Endothelial cell (in vitro differentiated cells): Measurements from ENCODE around the gene BNIP1. TPM values are rescaled to one million over a fixed set of nuclear protein-coding genes. Genes with fewer than 3 reads are reported as not detected.

Experiments used
- DNase-seq: peaks from one replicate; pipeline ENCODE4 v3.0.0; 2021; ENCODE audit warnings: low spot score
- H3K27ac Mint-ChIP-seq: one replicate; pipeline ENCODE4 v1.8.0; 2021; ENCODE audit warnings: mixed read lengths, inconsistent platforms; ENCODE audit not compliant: unreplicated experiment
- H3K27me3 Mint-ChIP-seq: one replicate; pipeline ENCODE4 v1.8.0; 2021; ENCODE audit warnings: mild to moderate bottlenecking, moderate library complexity, mixed read lengths, inconsistent platforms; ENCODE audit not compliant: unreplicated experiment
- H3K36me3 Mint-ChIP-seq: one replicate; pipeline ENCODE4 v1.8.0; 2021; ENCODE audit warnings: mild to moderate bottlenecking, low read depth, mixed read lengths, inconsistent platforms; ENCODE audit not compliant: unreplicated experiment
- H3K4me1 Mint-ChIP-seq: one replicate; pipeline ENCODE4 v1.8.0; 2021; ENCODE audit warnings: mild to moderate bottlenecking, mixed read lengths, inconsistent platforms; ENCODE audit not compliant: unreplicated experiment
- H3K4me3 Mint-ChIP-seq: one replicate; pipeline ENCODE4 v1.8.0; 2021; ENCODE audit warnings: mild to moderate bottlenecking, mixed read lengths, inconsistent platforms; ENCODE audit not compliant: unreplicated experiment
- H3K9me3 Mint-ChIP-seq: one replicate; pipeline ENCODE4 v1.8.0; 2021; ENCODE audit warnings: mixed read lengths, inconsistent platforms; ENCODE audit not compliant: unreplicated experiment
- CTCF ChIP-seq: fragments of 200-600 bp; sonication (generic); IDR thresholded peaks from one replicate; pipeline ENCODE4 v1.5.0; 2021; ENCODE audit warnings: antibody characterized with exemption; ENCODE audit not compliant: unreplicated experiment
- total RNA-seq: library from RNA; stranded (reverse); fragmentation: NEBNext Ultra II Directional; extraction: Animal tissue kit (Norgen Biotek cat#: 25700); gene quantifications from one replicate; pipeline ENCODE4 v1.2.1, GENCODE V29; 2021; ENCODE audit not compliant: unreplicated experiment

The BNIP1 gene
- total RNA-seq, 1 donor from 2014 or later = 10.3 TPM

GRCh38 chr5:173191561-173191960, 47.2 kb downstream of the BNIP1 start:
- H3K27me3 Mint-ChIP-seq = peaks cover 5% of the 10 kb centered on the region
- no peak overlapping the region for H3K4me3 Mint-ChIP-seq
- H3K27ac Mint-ChIP-seq = no peak overlapping the region
- DNase-seq = no peak
- no peaks in the 10 kb centered on the region for H3K9me3 Mint-ChIP-seq
- H3K36me3 Mint-ChIP-seq = no peaks in the 10 kb centered on the region
- no peak for TF ChIP-seq CTCF
- H3K4me1 Mint-ChIP-seq = no peaks in the 10 kb centered on the region

DNA sequence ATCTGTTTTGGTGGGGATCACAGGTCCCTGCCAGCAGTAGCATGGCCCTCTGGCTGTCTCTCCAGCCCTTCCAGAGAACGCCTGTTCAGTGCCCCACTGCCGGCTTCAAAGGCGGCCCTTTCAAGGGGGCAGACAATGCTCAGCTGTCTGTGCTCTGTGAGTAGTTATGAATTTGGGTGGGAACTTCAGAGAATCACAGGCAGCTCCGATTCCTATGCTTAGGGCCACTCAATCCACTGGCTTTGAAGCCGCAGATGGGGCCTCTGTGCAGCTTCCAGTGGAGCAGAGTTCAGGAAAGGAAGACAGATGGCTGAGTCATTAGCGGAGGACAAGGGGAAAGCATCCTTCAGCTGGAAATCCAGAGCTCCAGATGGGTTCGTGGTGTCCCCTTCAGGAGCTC, 48.2 kb downstream of the BNIP1 start:
- no peaks in the 10 kb centered on the region for H3K4me1 Mint-ChIP-seq
- no peak overlapping the region for H3K27ac Mint-ChIP-seq
- peaks cover 4% of the 10 kb centered on the region for H3K27me3 Mint-ChIP-seq
- TF ChIP-seq CTCF = no peak
- no peaks in the 10 kb centered on the region for H3K9me3 Mint-ChIP-seq
- H3K36me3 Mint-ChIP-seq = no peaks in the 10 kb centered on the region
- DNase-seq = no peak
- no peak overlapping the region for H3K4me3 Mint-ChIP-seq

GRCh38 chr5:173196133-173196952, 52.0 kb downstream of the BNIP1 start:
- Mint-ChIP-seq H3K36me3 (peaks cover 3% of the 10 kb centered on the region), H3K27me3 (peaks cover 6% of the 10 kb centered on the region)

DNA sequence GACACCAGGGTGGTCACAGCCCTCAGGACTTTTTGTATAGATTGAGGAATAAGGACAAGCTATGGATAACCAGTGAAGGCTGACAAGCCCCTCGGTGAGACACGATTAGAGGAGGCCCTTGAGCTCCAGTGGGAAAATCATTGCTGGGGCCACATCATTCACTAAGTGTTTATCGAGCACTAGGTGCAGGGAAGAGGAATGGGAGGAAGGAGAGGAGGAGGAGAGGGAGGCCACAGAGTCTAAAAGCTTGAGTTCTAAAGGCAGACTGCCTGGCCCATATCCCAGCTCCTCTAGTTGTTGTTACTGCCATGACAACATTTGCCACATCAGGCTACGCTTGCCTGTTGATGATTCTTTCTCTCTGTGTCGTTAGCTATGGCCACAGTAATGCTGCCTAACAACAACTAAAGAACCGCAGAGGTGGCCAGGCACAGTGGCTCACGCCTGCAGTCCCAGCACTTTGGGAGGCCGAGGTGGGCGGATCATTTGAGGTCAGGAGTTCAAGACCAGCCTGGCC, 53.1 kb downstream of the BNIP1 start:
- Mint-ChIP-seq H3K36me3 (peaks cover 3% of the 10 kb centered on the region), H3K9me3 (peaks cover 6% of the 10 kb centered on the region), H3K4me3 (no peak overlapping the region), H3K27ac (no peak overlapping the region), H3K27me3 (peaks cover 6% of the 10 kb centered on the region), H3K4me1 (no peaks in the 10 kb centered on the region)
- no peak for DNase-seq
- TF ChIP-seq CTCF = no peak

More at GRCh38 chr5:173196133-173196952, 52.0 kb downstream of the BNIP1 start:
- H3K4me3 Mint-ChIP-seq = no peak overlapping the region
- no peak for TF ChIP-seq CTCF
- H3K9me3 Mint-ChIP-seq = peaks cover 6% of the 10 kb centered on the region
- H3K4me1 Mint-ChIP-seq = no peaks in the 10 kb centered on the region
- no peak overlapping the region for H3K27ac Mint-ChIP-seq
- DNase-seq = no peak

- no peak overlapping the region for H3K4me3 Mint-ChIP-seq
- no peak overlapping the region for H3K27ac Mint-ChIP-seq
- peaks cover 3% of the 10 kb centered on the region for H3K36me3 Mint-ChIP-seq
- no peak for DNase-seq
- H3K27me3 Mint-ChIP-seq = peaks cover 6% of the 10 kb centered on the region
- no peaks in the 10 kb centered on the region for H3K4me1 Mint-ChIP-seq
- peaks cover 6% of the 10 kb centered on the region for H3K9me3 Mint-ChIP-seq
- TF ChIP-seq CTCF = no peak
These were observed 53.7 kb downstream of the BNIP1 start for GRCh38 chr5:173198049-173198448.
